GM23338 (cell line): ENCODE measurements around the gene TOX2. TPM values are rescaled to one million over a fixed set of nuclear protein-coding genes. Genes with fewer than 3 reads are reported as not detected.

Experiments used
- ATAC-seq: fragments of 200-7000 bp; cut with Tn5 transposase; 3 replicates; pipeline ENCODE4 v1.9.1; 2020
- DNase-seq: peaks from one replicate; pipeline ENCODE4 v3.0.0-alpha.2; 2015; ENCODE audit warnings: low spot score
- H2AFZ ChIP-seq: fragments of 200-600 bp; sonication (generic); 2 replicates; pipeline ENCODE4 v1.8.0; 2016; ENCODE audit warnings: antibody characterized with exemption, mild to moderate bottlenecking, moderate library complexity
- H3F3A ChIP-seq: fragments of 200-600 bp; sonication (generic); replicated peaks from 2 replicates; pipeline ENCODE4 v1.8.0; 2017; ENCODE audit warnings: antibody characterized with exemption, mixed run types, low read depth
- H3K27ac ChIP-seq: fragments of 200-600 bp; sonication (generic); 2 replicates; pipeline ENCODE4 v1.6.1; 2016; ENCODE audit warnings: low read depth
- H3K27me3 ChIP-seq: fragments of 200-600 bp; sonication (generic); 2 replicates; pipeline ENCODE4 v1.8.0; 2016; ENCODE audit warnings: mild to moderate bottlenecking, mixed run types, moderate library complexity; ENCODE audit not compliant: insufficient read depth
- H3K36me3 ChIP-seq: fragments of 200-600 bp; sonication (generic); 2 replicates; pipeline ENCODE4 v1.8.0; 2016; ENCODE audit warnings: mild to moderate bottlenecking; ENCODE audit not compliant: insufficient read depth
- H3K4me1 ChIP-seq: fragments of 200-600 bp; sonication (generic); 2 replicates; pipeline ENCODE4 v1.8.0; 2016; ENCODE audit warnings: mild to moderate bottlenecking, moderate library complexity; ENCODE audit not compliant: insufficient read depth
- H3K4me2 ChIP-seq: fragments of 200-600 bp; sonication (generic); 2 replicates; pipeline ENCODE4 v1.7.1; 2017; ENCODE audit warnings: mixed run types
- H3K4me3 ChIP-seq: fragments of 200-600 bp; sonication (generic); 2 replicates; pipeline ENCODE4 v1.6.1; 2016; ENCODE audit warnings: mixed run types
- H3K79me2 ChIP-seq: fragments of 200-600 bp; sonication (generic); replicated peaks from 2 replicates; pipeline ENCODE4 v1.8.0; 2017; ENCODE audit warnings: mild to moderate bottlenecking; ENCODE audit not compliant: insufficient read depth
- H3K9me2 ChIP-seq: fragments of 200-600 bp; sonication (generic); 2 replicates; pipeline ENCODE4 v1.8.0; 2017; ENCODE audit not compliant: insufficient read depth
- H4K20me1 ChIP-seq: fragments of 200-600 bp; sonication (generic); replicated peaks from 2 replicates; pipeline ENCODE4 v1.8.0; 2017; ENCODE audit warnings: mild to moderate bottlenecking; ENCODE audit not compliant: insufficient read depth
- H3K27ac Mint-ChIP-seq: 2 replicates; pipeline ENCODE4 v1.8.0; 2020; ENCODE audit warnings: inconsistent platforms, mild to moderate bottlenecking, moderate library complexity, mixed read lengths
- H3K27me3 Mint-ChIP-seq: 3 replicates; pipeline ENCODE4 v1.8.0; 2022; ENCODE audit warnings: low read depth, mild to moderate bottlenecking, moderate library complexity, mixed read lengths, inconsistent platforms; ENCODE audit not compliant: insufficient read depth, poor library complexity
- H3K36me3 Mint-ChIP-seq: 3 replicates; pipeline ENCODE4 v1.8.0; 2021; ENCODE audit warnings: low read depth, mild to moderate bottlenecking, inconsistent platforms, moderate library complexity, mixed read lengths
- H3K4me1 Mint-ChIP-seq: 3 replicates; pipeline ENCODE4 v1.8.0; 2020; ENCODE audit warnings: mild to moderate bottlenecking, inconsistent platforms, mixed read lengths
- H3K4me3 Mint-ChIP-seq: 3 replicates; pipeline ENCODE4 v1.8.0; 2021; ENCODE audit warnings: moderate library complexity, mild to moderate bottlenecking, inconsistent platforms, mixed read lengths
- H3K9me3 Mint-ChIP-seq: 3 replicates; pipeline ENCODE4 v1.8.0; 2020; ENCODE audit warnings: moderate library complexity, mild to moderate bottlenecking, inconsistent platforms, mixed read lengths
- CREB1 ChIP-seq: fragments of 250-450 bp; sonication (Bioruptor Pico); IDR thresholded peaks from 2 replicates; pipeline ENCODE4 v1.5.0; 2020; ENCODE audit warnings: low read depth, mild to moderate bottlenecking, moderate library complexity
- CTCF ChIP-seq, 2 experiments: fragments of 200-600 bp in 1 of 2; sonication (generic) in 1 of 2; conservative IDR thresholded peaks; 2 replicates each; pipeline versions ENCODE4 v1.5.1 to v1.6.1; 2016 to 2017; ENCODE audit warnings: antibody characterized with exemption in 2 of 2, low read depth in 2 of 2, mild to moderate bottlenecking in 2 of 2, moderate library complexity in 1 of 2
- EZH2 ChIP-seq: fragments of 200-600 bp; sonication (generic); IDR thresholded peaks from one replicate; pipeline ENCODE4 v1.8.0; 2017; ENCODE audit warnings: antibody characterized with exemption, mild to moderate bottlenecking, low read depth; ENCODE audit not compliant: unreplicated experiment
- NANOG ChIP-seq: IDR thresholded peaks from 2 replicates; pipeline ENCODE4 v1.6.1; 2016; ENCODE audit warnings: antibody characterized with exemption, borderline replicate concordance
- ZNF331 ChIP-seq: fragments of 250-450 bp; sonication (Bioruptor Pico); IDR thresholded peaks from 2 replicates; pipeline ENCODE4 v1.5.0; 2020; ENCODE audit warnings: low read depth, mild to moderate bottlenecking, moderate library complexity
- polyA plus RNA-seq: library from polyadenylated mRNA; unstranded; fragments of >200 nt; fragmentation: Nextera tagmentation; extraction: Ambion mirVana; gene quantifications from 2 replicates; pipeline ENCODE4 v1.2.1, GENCODE V29; 2016
- total RNA-seq: library from RNA; depleted of rRNA; stranded (reverse); fragments of >200 nt; shearing (Covaris generic); gene quantifications from 2 replicates; pipeline ENCODE4 v1.2.3, GENCODE V29; 2014
- TF ChIP-seq, protein P1 (sequence below): fragments of 250-450 bp; sonication (Bioruptor Pico); IDR thresholded peaks from 2 replicates; pipeline ENCODE4 v1.5.0; 2020; ENCODE audit warnings: mild to moderate bottlenecking, moderate library complexity

TOX2 gene
- total and polyA plus RNA-seq, 2 experiments from 2014 or later: 1.4 to 1.5 TPM

GRCh38 chr20:44031781-44032582 is 117.3 kb downstream of the TOX2 start:
- DNase-seq (no peak), ATAC-seq (no peak)
- Histone ChIP-seq H2AFZ (no peak overlapping the region), H3K4me2 (no peak overlapping the region), H3F3A (no peaks in the 10 kb centered on the region), H3K9me2 (no peaks in the 10 kb centered on the region), H3K27me3 (no peaks in the 10 kb centered on the region), H3K36me3 (no peaks in the 10 kb centered on the region), H3K79me2 (no peaks in the 10 kb centered on the region), H3K4me3 (no peak overlapping the region), H4K20me1 (no peaks in the 10 kb centered on the region), H3K4me1 (no peaks in the 10 kb centered on the region), H3K27ac (no peak overlapping the region)
- Mint-ChIP-seq H3K27ac (no peak overlapping the region; the same call in 1 of the 2 replicates), H3K4me1 (peaks cover 10% of the 10 kb centered on the region; the same call in 2 of the 3 replicates), H3K27me3 (peaks cover 12% of the 10 kb centered on the region), H3K4me3 (no peak overlapping the region), H3K9me3 (no peaks in the 10 kb centered on the region), H3K36me3 (no peaks in the 10 kb centered on the region; the same call in 2 of the 3 replicates)
- TF ChIP-seq, protein P1, sequence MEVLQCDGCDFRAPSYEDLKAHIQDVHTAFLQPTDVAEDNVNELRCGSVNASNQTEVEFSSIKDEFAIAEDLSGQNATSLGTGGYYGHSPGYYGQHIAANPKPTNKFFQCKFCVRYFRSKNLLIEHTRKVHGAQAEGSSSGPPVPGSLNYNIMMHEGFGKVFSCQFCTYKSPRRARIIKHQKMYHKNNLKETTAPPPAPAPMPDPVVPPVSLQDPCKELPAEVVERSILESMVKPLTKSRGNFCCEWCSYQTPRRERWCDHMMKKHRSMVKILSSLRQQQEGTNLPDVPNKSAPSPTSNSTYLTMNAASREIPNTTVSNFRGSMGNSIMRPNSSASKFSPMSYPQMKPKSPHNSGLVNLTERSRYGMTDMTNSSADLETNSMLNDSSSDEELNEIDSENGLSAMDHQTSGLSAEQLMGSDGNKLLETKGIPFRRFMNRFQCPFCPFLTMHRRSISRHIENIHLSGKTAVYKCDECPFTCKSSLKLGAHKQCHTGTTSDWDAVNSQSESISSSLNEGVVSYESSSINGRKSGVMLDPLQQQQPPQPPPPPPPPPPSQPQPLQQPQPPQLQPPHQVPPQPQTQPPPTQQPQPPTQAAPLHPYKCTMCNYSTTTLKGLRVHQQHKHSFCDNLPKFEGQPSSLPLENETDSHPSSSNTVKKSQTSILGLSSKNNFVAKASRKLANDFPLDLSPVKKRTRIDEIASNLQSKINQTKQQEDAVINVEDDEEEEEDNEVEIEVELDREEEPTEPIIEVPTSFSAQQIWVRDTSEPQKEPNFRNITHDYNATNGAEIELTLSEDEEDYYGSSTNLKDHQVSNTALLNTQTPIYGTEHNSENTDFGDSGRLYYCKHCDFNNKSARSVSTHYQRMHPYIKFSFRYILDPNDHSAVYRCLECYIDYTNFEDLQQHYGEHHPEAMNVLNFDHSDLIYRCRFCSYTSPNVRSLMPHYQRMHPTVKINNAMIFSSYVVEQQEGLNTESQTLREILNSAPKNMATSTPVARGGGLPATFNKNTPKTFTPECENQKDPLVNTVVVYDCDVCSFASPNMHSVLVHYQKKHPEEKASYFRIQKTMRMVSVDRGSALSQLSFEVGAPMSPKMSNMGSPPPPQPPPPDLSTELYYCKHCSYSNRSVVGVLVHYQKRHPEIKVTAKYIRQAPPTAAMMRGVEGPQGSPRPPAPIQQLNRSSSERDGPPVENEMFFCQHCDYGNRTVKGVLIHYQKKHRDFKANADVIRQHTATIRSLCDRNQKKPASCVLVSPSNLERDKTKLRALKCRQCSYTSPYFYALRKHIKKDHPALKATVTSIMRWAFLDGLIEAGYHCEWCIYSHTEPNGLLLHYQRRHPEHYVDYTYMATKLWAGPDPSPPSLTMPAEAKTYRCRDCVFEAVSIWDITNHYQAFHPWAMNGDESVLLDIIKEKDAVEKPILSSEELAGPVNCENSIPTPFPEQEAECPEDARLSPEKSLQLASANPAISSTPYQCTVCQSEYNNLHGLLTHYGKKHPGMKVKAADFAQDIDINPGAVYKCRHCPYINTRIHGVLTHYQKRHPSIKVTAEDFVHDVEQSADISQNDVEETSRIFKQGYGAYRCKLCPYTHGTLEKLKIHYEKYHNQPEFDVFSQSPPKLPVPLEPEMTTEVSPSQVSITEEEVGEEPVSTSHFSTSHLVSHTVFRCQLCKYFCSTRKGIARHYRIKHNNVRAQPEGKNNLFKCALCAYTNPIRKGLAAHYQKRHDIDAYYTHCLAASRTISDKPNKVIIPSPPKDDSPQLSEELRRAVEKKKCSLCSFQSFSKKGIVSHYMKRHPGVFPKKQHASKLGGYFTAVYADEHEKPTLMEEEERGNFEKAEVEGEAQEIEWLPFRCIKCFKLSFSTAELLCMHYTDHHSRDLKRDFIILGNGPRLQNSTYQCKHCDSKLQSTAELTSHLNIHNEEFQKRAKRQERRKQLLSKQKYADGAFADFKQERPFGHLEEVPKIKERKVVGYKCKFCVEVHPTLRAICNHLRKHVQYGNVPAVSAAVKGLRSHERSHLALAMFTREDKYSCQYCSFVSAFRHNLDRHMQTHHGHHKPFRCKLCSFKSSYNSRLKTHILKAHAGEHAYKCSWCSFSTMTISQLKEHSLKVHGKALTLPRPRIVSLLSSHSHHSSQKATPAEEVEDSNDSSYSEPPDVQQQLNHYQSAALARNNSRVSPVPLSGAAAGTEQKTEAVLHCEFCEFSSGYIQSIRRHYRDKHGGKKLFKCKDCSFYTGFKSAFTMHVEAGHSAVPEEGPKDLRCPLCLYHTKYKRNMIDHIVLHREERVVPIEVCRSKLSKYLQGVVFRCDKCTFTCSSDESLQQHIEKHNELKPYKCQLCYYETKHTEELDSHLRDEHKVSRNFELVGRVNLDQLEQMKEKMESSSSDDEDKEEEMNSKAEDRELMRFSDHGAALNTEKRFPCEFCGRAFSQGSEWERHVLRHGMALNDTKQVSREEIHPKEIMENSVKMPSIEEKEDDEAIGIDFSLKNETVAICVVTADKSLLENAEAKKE (CRISPR knock-in tag): no peak
- no peak for TF ChIP-seq EZH2
- TF ChIP-seq CREB1: no peak
- TF ChIP-seq CTCF (conservative IDR thresholded peaks at IDR 0.05; ENCODE audit: low read depth in 2 of 2): no peak
- TF ChIP-seq NANOG: no peak
- no peak for TF ChIP-seq ZNF331
